Fibroblast of skin of abdomen (primary cell): ENCODE data around the gene ZNF784.

Experiments used
- DNase-seq: peaks from one replicate; pipeline ENCODE4 v3.0.0-alpha.2; 2013

The ZNF784 gene

GRCh38 chr19:55643003-55643886, 18.9 kb upstream of the ZNF784 start, which contains the start of gene ZNF581:
TSS of gene ZNF581 (plus strand) at chr19:55643649. CDS start at chr19:55644572, 923 bp downstream.
- DNase-seq = peak; percentile 70

GRCh38 chr19:55642153-55643002, 18.0 kb upstream of the ZNF784 start:
- DNase-seq = no peak

- peak; percentile 18 for DNase-seq
These were observed 17.2 kb upstream of the ZNF784 start for GRCh38 chr19:55641426-55642152.

- DNase-seq = peak; percentile 84
These were observed 16.4 kb upstream of the ZNF784 start, which contains the start of gene ZNF580 for GRCh38 chr19:55640577-55641425. TSS of gene ZNF580 (plus strand) at chr19:55641002. CDS start at chr19:55642509, 1,507 bp downstream.

GRCh38 chr19:55640043-55640576, 15.7 kb upstream of the ZNF784 start:
- peak; percentile 75 for DNase-seq

- DNase-seq = peak; percentile 40
These were observed 14.5 kb upstream of the ZNF784 start for GRCh38 chr19:55638864-55639359.

GRCh38 chr19:55637534-55637933, 13.2 kb upstream of the ZNF784 start:
- DNase-seq = no peak

GRCh38 chr19:55636723-55637122, 12.4 kb upstream of the ZNF784 start:
- no peak for DNase-seq

- DNase-seq = no peak
These were observed 11.6 kb upstream of the ZNF784 start for GRCh38 chr19:55635856-55636440.

- no peak for DNase-seq
These were observed 11.0 kb upstream of the ZNF784 start for GRCh38 chr19:55635334-55635717.

GRCh38 chr19:55633861-55634260, 9.5 kb upstream of the ZNF784 start:
- no peak for DNase-seq

- DNase-seq = peak; percentile 89
These were observed 8.1 kb upstream of the ZNF784 start for GRCh38 chr19:55632463-55632834.

GRCh38 chr19:55626350-55626749, 2.0 kb upstream of the ZNF784 start:
- DNase-seq = no peak

GRCh38 chr19:55625004-55625326, 599 bp upstream of the ZNF784 start:
- DNase-seq = no peak

GRCh38 chr19:55623561-55623960, 805 bp downstream of the ZNF784 start:
- no peak for DNase-seq

GRCh38 chr19:55623130-55623529, 1.2 kb downstream of the ZNF784 start:
- no peak for DNase-seq

GRCh38 chr19:55622242-55622969, 2.0 kb downstream of the ZNF784 start:
- DNase-seq = no peak

- no peak for DNase-seq
These were observed 2.6 kb downstream of the ZNF784 start for GRCh38 chr19:55621673-55622231.

GRCh38 chr19:55621205-55621672, 3.1 kb downstream of the ZNF784 start:
- DNase-seq = no peak
